Liver (tissue), 9 donors: ENCODE data around the gene CAVIN1. TPM values are rescaled to one million over a fixed set of nuclear protein-coding genes. Genes with fewer than 3 reads are reported as not detected.

Source experiments
- DNase-seq: peaks from one replicate; pipeline ENCODE4 v3.0.0-alpha.2; 2017; ENCODE audit warnings: low spot score
- H3K27ac ChIP-seq, 2 donors: one replicate each; pipeline ENCODE4 v1.7.0; 2013; ENCODE audit warnings: inconsistent platforms in 2 of 2, low read length in 2 of 2, control low read depth in 1 of 2, low read depth in 1 of 2, mild to moderate bottlenecking in 1 of 2
- H3K27me3 ChIP-seq, 4 donors: one replicate each; pipeline versions ENCODE4 v1.6.1 to v1.7.0; 2013; ENCODE audit warnings: low read length in 3 of 4, inconsistent platforms in 1 of 4, mild to moderate bottlenecking in 1 of 4, moderate library complexity in 1 of 4; ENCODE audit not compliant: control insufficient read depth in 4 of 4, insufficient read depth in 4 of 4
- H3K36me3 ChIP-seq, 4 donors: one replicate each; pipeline versions ENCODE4 v1.6.1 to v1.7.0; 2013; ENCODE audit warnings: low read length in 3 of 4, mild to moderate bottlenecking in 3 of 4, low read depth in 1 of 4, moderate library complexity in 1 of 4; ENCODE audit not compliant: control insufficient read depth in 4 of 4, insufficient read depth in 3 of 4
- H3K4me1 ChIP-seq, 4 donors: one replicate each; pipeline versions ENCODE4 v1.6.1 to v1.7.0; 2013; ENCODE audit warnings: low read length in 3 of 4, mild to moderate bottlenecking in 3 of 4, moderate library complexity in 1 of 4; ENCODE audit not compliant: control insufficient read depth in 4 of 4, insufficient read depth in 4 of 4
- H3K4me3 ChIP-seq, 3 donors: one replicate each; pipeline versions ENCODE4 v1.6.1 to v1.7.0; 2013; ENCODE audit warnings: low read length in 3 of 3, control low read depth in 1 of 3, low read depth in 1 of 3, mild to moderate bottlenecking in 1 of 3
- H3K9ac ChIP-seq, 2 donors: one replicate each; pipeline ENCODE4 v1.7.0; 2013; ENCODE audit warnings: low read length in 2 of 2, mild to moderate bottlenecking in 2 of 2, moderate library complexity in 2 of 2, control low read depth in 1 of 2, low read depth in 1 of 2
- H3K9me3 ChIP-seq, 4 donors: one replicate each; pipeline versions ENCODE4 v1.6.1 to v1.7.0; 2013; ENCODE audit warnings: low read length in 3 of 4; ENCODE audit not compliant: control insufficient read depth in 4 of 4
- ATF3 ChIP-seq: IDR thresholded peaks from 2 replicates; pipeline ENCODE4 v1.6.1; 2016; ENCODE audit warnings: antibody characterized with exemption
- EGR1 ChIP-seq, 2 donors: IDR thresholded peaks; 2 replicates each; pipeline ENCODE4 v1.6.1; 2016 to 2018; ENCODE audit warnings: antibody characterized with exemption in 2 of 2, low read depth in 2 of 2
- FOXA1 ChIP-seq: IDR thresholded peaks from 2 replicates; pipeline ENCODE4 v1.6.1; 2016; ENCODE audit warnings: antibody characterized with exemption
- GABPA ChIP-seq, 2 donors: IDR thresholded peaks in 1 of 2; conservative IDR thresholded peaks in 1 of 2; 2 replicates each; pipeline ENCODE4 v1.6.1; 2016; ENCODE audit warnings: antibody characterized with exemption in 2 of 2, mild to moderate bottlenecking in 1 of 2, moderate library complexity in 1 of 2
- HNF4A ChIP-seq, 2 donors: conservative IDR thresholded peaks; 2 replicates each; pipeline ENCODE4 v1.6.1; 2016; ENCODE audit warnings: antibody characterized with exemption in 2 of 2, mild to moderate bottlenecking in 2 of 2
- HNF4G ChIP-seq: IDR thresholded peaks from 2 replicates; pipeline ENCODE4 v1.6.1; 2016; ENCODE audit warnings: antibody characterized with exemption
- JUND ChIP-seq, 2 donors: IDR thresholded peaks; 2 replicates each; pipeline ENCODE4 v1.6.1; 2016; ENCODE audit warnings: antibody characterized with exemption in 2 of 2
- MAX ChIP-seq: IDR thresholded peaks from 2 replicates; pipeline ENCODE4 v1.6.1; 2016; ENCODE audit warnings: antibody characterized with exemption
- NR2F2 ChIP-seq: IDR thresholded peaks from 2 replicates; pipeline ENCODE4 v1.6.1; 2016; ENCODE audit warnings: antibody characterized with exemption
- RXRA ChIP-seq, 2 donors: IDR thresholded peaks; 2 replicates each; pipeline ENCODE4 v1.6.1; 2017 to 2018; ENCODE audit warnings: antibody characterized with exemption in 2 of 2, mild to moderate bottlenecking in 1 of 2
- SP1 ChIP-seq: IDR thresholded peaks from 2 replicates; pipeline ENCODE4 v1.6.1; 2018; ENCODE audit warnings: antibody characterized with exemption, mild to moderate bottlenecking
- YY1 ChIP-seq: IDR thresholded peaks from 2 replicates; pipeline ENCODE4 v1.6.1; 2016; ENCODE audit warnings: antibody characterized with exemption, mild to moderate bottlenecking
- ZBTB33 ChIP-seq: IDR thresholded peaks from 2 replicates; pipeline ENCODE4 v1.6.1; 2016; ENCODE audit warnings: antibody characterized with exemption
- WGBS: extraction: QIAGEN DNeasy Blood & Tissue Kit; methylation state at CpG from one replicate; pipeline ENCODE4 v1.1.7; 2013; 5-methylcytosine and 5-hydroxymethylcytosine counted together
- polyA plus RNA-seq, 2 donors: library from polyadenylated mRNA; stranded (reverse) in 1 of 2; unstranded in 1 of 2; fragments of 200-250 nt in 1 of 2; fragments of >200 nt in 1 of 2; fragmentation: Nextera tagmentation in 1 of 2; extraction: Ambion mirVana in 1 of 2; gene quantifications; one replicate each; pipeline versions ENCODE4 v1.2.1 to v1.2.3, GENCODE V29; 2013 to 2015
- total RNA-seq, 2 donors: library from RNA; depleted of rRNA; stranded (reverse); fragments of >200 nt; gene quantifications; one replicate each; pipeline ENCODE4 v1.2.3, GENCODE V29; 2014
- TF ChIP-seq, protein P1 (sequence below): IDR thresholded peaks from 2 replicates; pipeline ENCODE4 v1.6.1; 2016; ENCODE audit warnings: antibody characterized with exemption, mild to moderate bottlenecking
- donor health status: healthy.
- donor health status: healthy.
- donor health status: healthy.
- donor health status: healthy.
- donor health status: healthy.

Gene CAVIN1
- total and polyA plus RNA-seq, 4 donors = 6.5 to 27.0 (median 14.4) TPM

DNA sequence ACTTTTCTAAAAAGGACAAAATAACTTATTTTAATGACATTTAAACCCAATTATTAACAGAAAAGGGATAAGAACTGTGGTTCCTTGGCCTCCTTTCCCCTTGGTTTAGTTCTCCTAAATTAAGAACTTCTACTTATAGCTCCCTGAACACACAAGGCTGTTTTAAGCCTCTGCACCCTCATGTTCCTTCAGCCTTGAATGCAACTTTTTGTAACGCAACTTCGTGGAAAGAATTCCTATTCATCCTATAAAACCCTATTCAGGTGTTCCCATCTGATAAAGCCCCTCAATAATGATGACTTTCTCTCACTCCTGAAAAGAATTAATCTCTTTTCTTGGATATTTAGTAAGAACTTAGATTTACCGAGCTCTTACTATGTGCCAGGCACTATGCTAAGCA lies 41.2 kb downstream of the CAVIN1 start:
- Histone ChIP-seq H3K4me1 (peaks cover 17 to 62% (median 56%) of the 10 kb centered on the region in 4 donors), H3K9ac (no peak overlapping the region), H3K27me3 (no peaks in the 10 kb centered on the region), H3K27ac (peak overlapping the region; percentile 47 to 55), H3K9me3 (no peaks in the 10 kb centered on the region), H3K36me3 (peaks cover 0 to 3% (median under 1%) of the 10 kb centered on the region in 4 donors), H3K4me3 (no peak overlapping the region)
- no peak for DNase-seq
- WGBS = 78% methylated on average over 3 of the region's 3 CpGs
- no peak for TF ChIP-seq MAX
- no peak for TF ChIP-seq YY1
- no peak for TF ChIP-seq NR2F2

GRCh38 chr17:42380935-42381334 lies 42.1 kb downstream of the CAVIN1 start:
- peak overlapping the region in 1 of 2 donors; percentile 33 for H3K27ac ChIP-seq
- WGBS = 39% methylated on average over 3 of the region's 3 CpGs

More at GRCh38 chr17:42380935-42381334, 42.1 kb downstream of the CAVIN1 start:
- Histone ChIP-seq H3K4me3 (no peak overlapping the region), H3K36me3 (peaks cover 0 to 3% (median under 1%) of the 10 kb centered on the region in 4 donors), H3K27me3 (no peaks in the 10 kb centered on the region), H3K9ac (no peak overlapping the region), H3K9me3 (no peaks in the 10 kb centered on the region), H3K4me1 (peaks cover 17 to 56% (median 50%) of the 10 kb centered on the region in 4 donors)
- DNase-seq = no peak
- TF ChIP-seq YY1 (no peak), MAX (no peak), EGR1 (IDR thresholded peaks at IDR 0.05; ENCODE audit: low read depth in 2 of 2) (no peak), ATF3 (no peak), FOXA1 (no peak), NR2F2 (no peak), JUND (IDR thresholded peaks at IDR 0.05) (peak in 1 of 2 donors; percentile 43), GABPA (IDR thresholded peaks at IDR 0.05 in 1 of 2, conservative IDR thresholded peaks at IDR 0.05 in 1 of 2) (no peak), RXRA (IDR thresholded peaks at IDR 0.05) (peak; percentile 39 to 41), HNF4A (conservative IDR thresholded peaks at IDR 0.05) (peak; percentile 82 to 86), ZBTB33 (peak; percentile 31), SP1 (peak; percentile 55), HNF4G (peak; percentile 24)
- TF ChIP-seq, protein P1, sequence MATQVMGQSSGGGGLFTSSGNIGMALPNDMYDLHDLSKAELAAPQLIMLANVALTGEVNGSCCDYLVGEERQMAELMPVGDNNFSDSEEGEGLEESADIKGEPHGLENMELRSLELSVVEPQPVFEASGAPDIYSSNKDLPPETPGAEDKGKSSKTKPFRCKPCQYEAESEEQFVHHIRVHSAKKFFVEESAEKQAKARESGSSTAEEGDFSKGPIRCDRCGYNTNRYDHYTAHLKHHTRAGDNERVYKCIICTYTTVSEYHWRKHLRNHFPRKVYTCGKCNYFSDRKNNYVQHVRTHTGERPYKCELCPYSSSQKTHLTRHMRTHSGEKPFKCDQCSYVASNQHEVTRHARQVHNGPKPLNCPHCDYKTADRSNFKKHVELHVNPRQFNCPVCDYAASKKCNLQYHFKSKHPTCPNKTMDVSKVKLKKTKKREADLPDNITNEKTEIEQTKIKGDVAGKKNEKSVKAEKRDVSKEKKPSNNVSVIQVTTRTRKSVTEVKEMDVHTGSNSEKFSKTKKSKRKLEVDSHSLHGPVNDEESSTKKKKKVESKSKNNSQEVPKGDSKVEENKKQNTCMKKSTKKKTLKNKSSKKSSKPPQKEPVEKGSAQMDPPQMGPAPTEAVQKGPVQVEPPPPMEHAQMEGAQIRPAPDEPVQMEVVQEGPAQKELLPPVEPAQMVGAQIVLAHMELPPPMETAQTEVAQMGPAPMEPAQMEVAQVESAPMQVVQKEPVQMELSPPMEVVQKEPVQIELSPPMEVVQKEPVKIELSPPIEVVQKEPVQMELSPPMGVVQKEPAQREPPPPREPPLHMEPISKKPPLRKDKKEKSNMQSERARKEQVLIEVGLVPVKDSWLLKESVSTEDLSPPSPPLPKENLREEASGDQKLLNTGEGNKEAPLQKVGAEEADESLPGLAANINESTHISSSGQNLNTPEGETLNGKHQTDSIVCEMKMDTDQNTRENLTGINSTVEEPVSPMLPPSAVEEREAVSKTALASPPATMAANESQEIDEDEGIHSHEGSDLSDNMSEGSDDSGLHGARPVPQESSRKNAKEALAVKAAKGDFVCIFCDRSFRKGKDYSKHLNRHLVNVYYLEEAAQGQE = no peak
